ENCODE results near the gene ORAI2.

ORAI2 gene

GRCh38 chr7:102459221-102459844 is 26.0 kb downstream of the ORAI2 start:
- no peak overlapping the region for H3K4me3 ChIP-seq (ENCODE audit: low read depth, low read length)

GRCh38 chr7:102460467-102460866 is 27.1 kb downstream of the ORAI2 start:
- TF ChIP-seq CTCF (conservative IDR thresholded peaks at IDR 0.05; ENCODE audit: low read depth, low read length), result no peak
- no peak for DNase-seq (ENCODE audit: low read depth)
- H3K4me3 ChIP-seq (ENCODE audit: low read depth, low read length), result no peak overlapping the region

More at GRCh38 chr7:102459221-102459844, 26.0 kb downstream of the ORAI2 start:
- TF ChIP-seq CTCF (conservative IDR thresholded peaks at IDR 0.05; ENCODE audit: low read depth, low read length), result no peak
- DNase-seq (ENCODE audit: low read depth), result no peak

- H3K4me3 ChIP-seq (ENCODE audit: low read depth, low read length), result peak overlapping the region; percentile 100
- DNase-seq (ENCODE audit: low read depth), result peak; percentile 40
- no peak for TF ChIP-seq CTCF (conservative IDR thresholded peaks at IDR 0.05; ENCODE audit: low read depth, low read length)
Observed at GRCh38 chr7:102463841-102464576, 30.6 kb downstream of the ORAI2 start.

- TF ChIP-seq CTCF (conservative IDR thresholded peaks at IDR 0.05; ENCODE audit: low read depth, low read length), result no peak
- peak within 1 kb of the TSS; percentile 100 for H3K4me3 ChIP-seq (ENCODE audit: low read depth, low read length)
- DNase-seq (ENCODE audit: low read depth), result peak; percentile 90
Observed at GRCh38 chr7:102464577-102465280, 31.4 kb downstream of the ORAI2 start, which contains the start of the genes ALKBH4 and LRWD1. Gene ALKBH4, minus strand, starts transcription at chr7:102464863. Its CDS starts 27 bp downstream, at chr7:102464836. Gene LRWD1, plus strand, starts transcription at chr7:102464984. Its CDS starts 97 bp downstream, at chr7:102465081.

GRCh38 chr7:102466097-102466496 is 32.7 kb downstream of the ORAI2 start:
- no peak for TF ChIP-seq CTCF (conservative IDR thresholded peaks at IDR 0.05; ENCODE audit: low read depth, low read length)
- no peak overlapping the region for H3K4me3 ChIP-seq (ENCODE audit: low read depth, low read length)
- no peak for DNase-seq (ENCODE audit: low read depth)

GRCh38 chr7:102467581-102468477 is 34.5 kb downstream of the ORAI2 start:
- H3K4me3 ChIP-seq (ENCODE audit: low read depth, low read length), result no peak overlapping the region
- no peak for DNase-seq (ENCODE audit: low read depth)
- no peak for TF ChIP-seq CTCF (conservative IDR thresholded peaks at IDR 0.05; ENCODE audit: low read depth, low read length)
